RWPE2 (cell line): ENCODE measurements around the gene MACROD2.

ENCODE experiments used
- ATAC-seq: fragments of 200-7000 bp; cut with Tn5 transposase; 3 replicates; pipeline ENCODE4 v1.9.1; 2021; ENCODE audit warnings: low read depth
- DNase-seq: peaks from one replicate; pipeline ENCODE4 v3.0.0-alpha.2; 2020; ENCODE audit warnings: low spot score
- H3K27ac ChIP-seq: fragments of 450-650 bp; 2 replicates; pipeline ENCODE4 v1.5.1; 2017; ENCODE audit warnings: mild to moderate bottlenecking; ENCODE audit not compliant: poor library complexity, severe bottlenecking
- H3K27me3 ChIP-seq: fragments of 250-450 bp; sonication (Bioruptor Pico); 2 replicates; pipeline ENCODE4 v1.5.1; 2021; ENCODE audit warnings: mild to moderate bottlenecking, moderate library complexity; ENCODE audit not compliant: insufficient read depth, poor library complexity, severe bottlenecking
- H3K36me3 ChIP-seq: fragments of 250-450 bp; sonication (Bioruptor Pico); 2 replicates; pipeline ENCODE4 v1.5.1; 2020; ENCODE audit warnings: low read depth, mild to moderate bottlenecking, moderate library complexity
- H3K4me1 ChIP-seq: fragments of 250-450 bp; sonication (Bioruptor Pico); 2 replicates; pipeline ENCODE4 v1.5.1; 2021; ENCODE audit warnings: mild to moderate bottlenecking, moderate library complexity; ENCODE audit not compliant: insufficient read depth, poor library complexity, severe bottlenecking
- H3K4me3 ChIP-seq: fragments of 250-450 bp; sonication (Bioruptor Pico); 2 replicates; pipeline ENCODE4 v1.5.1; 2021; ENCODE audit warnings: mild to moderate bottlenecking, moderate library complexity; ENCODE audit not compliant: severe bottlenecking
- H3K9me3 ChIP-seq: fragments of 250-450 bp; sonication (Bioruptor Pico); 2 replicates; pipeline ENCODE4 v1.5.1; 2021; ENCODE audit warnings: mild to moderate bottlenecking, moderate library complexity; ENCODE audit not compliant: severe bottlenecking
- CTCF ChIP-seq: fragments of 450-650 bp; IDR thresholded peaks from one replicate; pipeline ENCODE4 v1.5.1; 2017; ENCODE audit warnings: mild to moderate bottlenecking, moderate library complexity; ENCODE audit not compliant: poor library complexity, severe bottlenecking

MACROD2 gene

GRCh38 chr20:14064333-14064732, 69.0 kb downstream of the MACROD2 start:
- TF ChIP-seq CTCF, result no peak
- DNase-seq (no peak), ATAC-seq (no peak)
- no peaks in the 10 kb centered on the region for H3K36me3 ChIP-seq
- H3K4me3 ChIP-seq, result no peak overlapping the region
- H3K27ac ChIP-seq, result no peak overlapping the region
- no peaks in the 10 kb centered on the region for H3K4me1 ChIP-seq
- H3K9me3 ChIP-seq, result no peaks in the 10 kb centered on the region
- no peaks in the 10 kb centered on the region for H3K27me3 ChIP-seq

DNA sequence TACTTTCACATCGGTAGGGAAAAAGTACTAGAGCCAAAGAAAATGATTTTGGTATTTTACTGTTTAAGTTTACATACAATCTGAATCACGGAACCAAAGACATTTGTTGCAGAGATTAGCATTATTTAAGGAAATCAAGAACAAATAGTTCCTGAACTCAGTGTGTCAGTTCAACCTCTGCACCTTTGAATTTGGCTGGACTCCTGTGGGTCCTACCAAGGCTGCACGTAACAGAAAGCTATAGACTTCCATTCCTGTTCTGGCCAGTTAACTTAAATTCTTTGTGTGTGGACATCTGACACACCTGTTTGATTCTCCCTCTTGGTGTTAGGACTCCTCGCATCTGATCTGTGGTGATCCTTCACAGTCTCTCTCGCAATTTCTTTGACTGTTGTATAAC, 69.6 kb downstream of the MACROD2 start:
- no peak for DNase-seq
- Histone ChIP-seq H3K4me1 (no peaks in the 10 kb centered on the region), H3K27ac (no peak overlapping the region), H3K4me3 (no peak overlapping the region), H3K36me3 (no peaks in the 10 kb centered on the region), H3K27me3 (no peaks in the 10 kb centered on the region), H3K9me3 (no peaks in the 10 kb centered on the region)
- TF ChIP-seq CTCF, result no peak
- ATAC-seq, result no peak

GRCh38 chr20:14065774-14066173, 70.5 kb downstream of the MACROD2 start:
- Histone ChIP-seq H3K27me3 (no peaks in the 10 kb centered on the region), H3K9me3 (no peaks in the 10 kb centered on the region), H3K4me3 (no peak overlapping the region), H3K36me3 (no peaks in the 10 kb centered on the region), H3K27ac (no peak overlapping the region), H3K4me1 (no peaks in the 10 kb centered on the region)
- ATAC-seq (no peak), DNase-seq (no peak)
- TF ChIP-seq CTCF, result no peak

GRCh38 chr20:14067603-14068002, 72.3 kb downstream of the MACROD2 start:
- H3K9me3 ChIP-seq, result no peaks in the 10 kb centered on the region
- DNase-seq (no peak), ATAC-seq (no peak)
- no peaks in the 10 kb centered on the region for H3K27me3 ChIP-seq
- no peak for TF ChIP-seq CTCF
- H3K36me3 ChIP-seq, result no peaks in the 10 kb centered on the region
- H3K27ac ChIP-seq, result no peak overlapping the region
- no peak overlapping the region for H3K4me3 ChIP-seq
- no peaks in the 10 kb centered on the region for H3K4me1 ChIP-seq

DNA sequence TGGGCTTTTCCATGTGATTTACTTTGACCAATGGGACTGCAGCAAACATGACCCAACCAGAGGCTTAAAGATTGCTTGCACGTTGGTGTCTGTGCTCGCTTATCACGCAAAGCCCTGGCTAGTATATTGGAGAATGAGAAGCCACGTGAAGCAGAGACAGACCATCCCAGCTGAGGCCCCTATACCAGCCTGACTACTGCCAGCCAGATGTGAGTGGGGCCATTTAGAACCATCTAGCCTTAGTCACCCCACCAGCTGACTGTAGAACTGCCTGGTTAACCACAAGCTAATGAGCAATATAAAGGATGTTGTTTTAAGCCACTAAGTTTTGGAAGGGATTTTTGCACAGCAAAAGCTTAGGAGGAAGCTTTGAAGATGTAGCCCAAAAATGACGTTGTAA, 74.5 kb downstream of the MACROD2 start:
- no peak for DNase-seq
- peak; percentile 70; the same call in 2 of the 3 replicates for ATAC-seq
- Histone ChIP-seq H3K4me1 (no peaks in the 10 kb centered on the region), H3K36me3 (no peaks in the 10 kb centered on the region), H3K27me3 (no peaks in the 10 kb centered on the region), H3K4me3 (no peak overlapping the region), H3K27ac (no peak overlapping the region), H3K9me3 (no peaks in the 10 kb centered on the region)
- no peak for TF ChIP-seq CTCF
